Heart left ventricle (tissue), 16 donors: Measurements from ENCODE around the gene ERN1. TPM values are rescaled to one million over a fixed set of nuclear protein-coding genes. Genes with fewer than 3 reads are reported as not detected.

Experiments
- ATAC-seq, 4 donors: fragments of 200-7000 bp; cut with Tn5 transposase; one replicate each; pipeline ENCODE4 v1.9.1; 2020 to 2022; ENCODE audit warnings: moderate library complexity in 4 of 4, mild to moderate bottlenecking in 3 of 4, moderate number of reproducible peaks in 1 of 4
- DNase-seq, 5 donors: peaks; one replicate each; pipeline ENCODE4 v3.0.0-alpha.2; 2020
- H3K27ac ChIP-seq, 12 donors: fragments of 200-600 bp; sonication (generic) in 4 of 12; one replicate each; pipeline versions ENCODE4 v1.5.0 to v1.8.0; 2016 to 2022; ENCODE audit warnings: mild to moderate bottlenecking in 2 of 12
- H3K27me3 ChIP-seq, 9 donors: fragments of 200-600 bp; sonication (generic) in 2 of 9; one replicate each; pipeline versions ENCODE4 v1.5.1 to v1.8.0; 2016 to 2022; ENCODE audit warnings: mild to moderate bottlenecking in 3 of 9
- H3K36me3 ChIP-seq, 9 donors: fragments of 200-600 bp; sonication (generic) in 2 of 9; one replicate each; pipeline versions ENCODE4 v1.5.0 to v1.8.0; 2018 to 2022; ENCODE audit warnings: mild to moderate bottlenecking in 2 of 9
- H3K4me1 ChIP-seq, 12 donors: fragments of 200-600 bp; sonication (generic) in 4 of 12; one replicate each; pipeline versions ENCODE4 v1.5.0 to v1.8.0; 2016 to 2022; ENCODE audit warnings: mild to moderate bottlenecking in 3 of 12
- H3K4me3 ChIP-seq, 12 donors: fragments of 200-600 bp; sonication (generic) in 4 of 12; one replicate each; pipeline versions ENCODE4 v1.5.0 to v1.8.0; 2017 to 2022; ENCODE audit warnings: mild to moderate bottlenecking in 9 of 12, moderate library complexity in 4 of 12
- H3K9me3 ChIP-seq, 12 donors: fragments of 200-600 bp; sonication (generic) in 4 of 12; one replicate each; pipeline versions ENCODE4 v1.5.0 to v1.8.0; 2016 to 2022; ENCODE audit warnings: mild to moderate bottlenecking in 1 of 12
- CTCF ChIP-seq, 12 donors: fragments of 200-600 bp; sonication (generic) in 4 of 12; IDR thresholded peaks; one replicate each; pipeline versions ENCODE4 v1.5.0 to v1.8.0; 2018 to 2022; ENCODE audit warnings: antibody characterized with exemption in 12 of 12, mild to moderate bottlenecking in 5 of 12
- POLR2A ChIP-seq, 2 donors: fragments of 450-650 bp; IDR thresholded peaks; one replicate each; pipeline ENCODE4 v1.6.1; 2017; ENCODE audit warnings: antibody characterized with exemption in 2 of 2, mild to moderate bottlenecking in 2 of 2, moderate library complexity in 2 of 2
- WGBS, 4 donors: extraction: QIAGEN DNeasy Blood & Tissue Kit in 2 of 4; methylation state at CpG; one replicate each; pipeline versions ENCODE4 v1.1.5 to v1.1.7; 2013 to 2018; 5-methylcytosine and 5-hydroxymethylcytosine counted together
- intact Hi-C, 10 donors: fragments of 100-400 bp; cut with DNase I; formaldehyde crosslinking; loops; one replicate each; pipeline versions ENCODE4 v1.11.1 to v1.14.2; 2022
- polyA plus RNA-seq, 2 donors: library from polyadenylated mRNA; stranded (reverse); fragments of 200-250 nt; gene quantifications; one replicate each; pipeline ENCODE4 v1.2.3, GENCODE V29; 2013
- total RNA-seq, 9 donors: library from RNA; depleted of rRNA in 2 of 9; stranded (reverse); fragments of >200 nt in 2 of 9; fragmentation: NEBNext Ultra II Directional in 3 of 9; extraction: Animal tissue kit (Norgen Biotek cat#: 25700) in 3 of 9; gene quantifications; one replicate each; pipeline versions ENCODE4 v1.1.0 to v1.2.4, GENCODE V29; 2016 to 2023
- donor health status: ischemic (EF 13 %, LVEDD 7.1; RV severe dilation, severe dysfunction).
- donor health status: healthy with polysubstance abuse.
- donor health status: DM: no; HTN: yes; CAD: no.
- donor health status: DM: no; HTN: no; CAD: no.
- donor health status: ischemic (EF 25% LVEDD 6.9; RV normal size, moderate dysfunction).
- donor health status: ischemic (EF 25% LVEDD 5.7; RV mildly dilated, moderate dysfunction).
- donor health status: healthy.
- donor health status: DM: yes; HTN: yes; CAD: no.
- donor health status: ischemic (EF 35%, LVEDD 5.7; RV mildly dilated, moderate dysfunction).
- donor health status: nonischemic (EF 11% LVEDD 7.7; RV severe dilation, severe dysfunction).
- donor health status: DM: yes; HTN: yes; CAD: no.
- donor health status: PGD.
- donor health status: ischemic (EF 29% LVEDD 5.4; RV normal size, mild dysfunction).
- donor health status: nonischemic (EF 23%, LVEDD 6.1; RV moderate dilation, normal function).

ERN1 gene
- total and polyA plus RNA-seq, 11 donors, result 1.5 to 18.7 (median 7.4) TPM

- 77 to 92% (median 87%) methylated on average over 7 of the region's 7 CpGs for WGBS, 4 donors
- Histone ChIP-seq H3K27ac (peak overlapping the region; percentile 14 to 86 (median 64)), H3K9me3 (no peaks in the 10 kb centered on the region), H3K4me3 (no peak overlapping the region), H3K27me3 (no peaks in the 10 kb centered on the region), H3K36me3 (peaks cover 0 to 19% (median 6%) of the 10 kb centered on the region in 9 donors), H3K4me1 (peaks cover 0 to 78% (median 33%) of the 10 kb centered on the region in 12 donors)
- DNase-seq, result no peak
- TF ChIP-seq POLR2A (IDR thresholded peaks at IDR 0.05), result no peak
- TF ChIP-seq CTCF (IDR thresholded peaks at IDR 0.05), result no peak
- intact Hi-C loops, result loop anchor here in 1 of 10 donors (2.0 kb wide), 1 partner anchor 79 kb away; no protein-coding TSS in a partner anchor
- ATAC-seq, result no peak
These were observed 47.5 kb upstream of the ERN1 start for GRCh38 chr17:64177311-64178010.

GRCh38 chr17:64176556-64176955 is 46.6 kb upstream of the ERN1 start:
- H3K9me3 ChIP-seq, result no peaks in the 10 kb centered on the region
- peaks cover 0 to 23% (median 6%) of the 10 kb centered on the region in 9 donors for H3K36me3 ChIP-seq
- no peak for TF ChIP-seq POLR2A (IDR thresholded peaks at IDR 0.05)
- TF ChIP-seq CTCF (IDR thresholded peaks at IDR 0.05), result no peak
- H3K27ac ChIP-seq, result peak overlapping the region; percentile 14 to 86 (median 64)
- H3K4me3 ChIP-seq, result no peak overlapping the region
- no peaks in the 10 kb centered on the region for H3K27me3 ChIP-seq
- H3K4me1 ChIP-seq, result peaks cover 0 to 78% (median 33%) of the 10 kb centered on the region in 12 donors
- no peak for DNase-seq
- ATAC-seq, result peak; percentile 30 to 78 (median 52)
- intact Hi-C loops, result no loop called here

GRCh38 chr17:64174686-64175456 is 44.9 kb upstream of the ERN1 start:
- H3K4me3 ChIP-seq, result no peak overlapping the region
- peaks cover 0 to 67% (median 34%) of the 10 kb centered on the region in 12 donors for H3K4me1 ChIP-seq
- intact Hi-C loops, result no loop called here
- no peak for TF ChIP-seq POLR2A (IDR thresholded peaks at IDR 0.05)
- no peak for TF ChIP-seq CTCF (IDR thresholded peaks at IDR 0.05)
- DNase-seq, result peak in 2 of 5 donors; percentile 44 to 50
- H3K27ac ChIP-seq, result peak overlapping the region in 11 of 12 donors; percentile 14 to 86 (median 46)
- no peaks in the 10 kb centered on the region for H3K27me3 ChIP-seq
- WGBS, 4 donors, result 68 to 87% (median 78%) methylated on average over 7 of the region's 7 CpGs
- peak; percentile 44 to 67 (median 56) for ATAC-seq
- peaks cover 0 to 38% (median 23%) of the 10 kb centered on the region in 9 donors for H3K36me3 ChIP-seq
- no peaks in the 10 kb centered on the region for H3K9me3 ChIP-seq

- intact Hi-C loops, result no loop called here
- WGBS, 4 donors, result 91 to 98% (median 96%) methylated on average over 3 of the region's 3 CpGs
- Histone ChIP-seq H3K27me3 (no peaks in the 10 kb centered on the region), H3K27ac (peak overlapping the region in 8 of 12 donors; percentile 14 to 86 (median 66)), H3K9me3 (no peaks in the 10 kb centered on the region), H3K4me3 (no peak overlapping the region), H3K4me1 (peaks cover 0 to 62% (median 33%) of the 10 kb centered on the region in 12 donors), H3K36me3 (peaks cover 0 to 46% (median 26%) of the 10 kb centered on the region in 9 donors)
- no peak for DNase-seq
- no peak for TF ChIP-seq POLR2A (IDR thresholded peaks at IDR 0.05)
- TF ChIP-seq CTCF (IDR thresholded peaks at IDR 0.05), result no peak
- peak in 2 of 4 donors; percentile 50 to 57 for ATAC-seq
These were observed 43.7 kb upstream of the ERN1 start for GRCh38 chr17:64173646-64174045.
